ENCODE measurements around the gene CHMP4B.

Gene CHMP4B

GRCh38 chr20:33846291-33846935 lies 35.3 kb downstream of the CHMP4B start:
- Histone ChIP-seq H4K20me1 (ENCODE audit: control insufficient read depth, insufficient read depth, low read depth, low read length) (no peaks in the 10 kb centered on the region), H3K36me3 (ENCODE audit: control insufficient read depth, low read length) (peaks cover 22% of the 10 kb centered on the region), H3K27ac (ENCODE audit: low read depth, low read length) (no peak overlapping the region), H3K4me2 (ENCODE audit: low read length) (no peak overlapping the region), H3K79me2 (ENCODE audit: control insufficient read depth, low read length) (peaks cover 77% of the 10 kb centered on the region), H3K4me1 (ENCODE audit: control insufficient read depth, low read length) (peaks cover 8% of the 10 kb centered on the region), H3K9me3 (ENCODE audit: control insufficient read depth, insufficient read depth, low read length) (no peaks in the 10 kb centered on the region), H3K9me2 (replicated peaks; ENCODE audit: control insufficient read depth, low read length) (no peaks in the 10 kb centered on the region), H3K27me3 (ENCODE audit: control insufficient read depth, low read length) (no peaks in the 10 kb centered on the region), H3K4me3 (ENCODE audit: low read length) (no peak overlapping the region), H3F3A (ENCODE audit: control insufficient read depth, insufficient read depth) (no peaks in the 10 kb centered on the region)
- no peak for TF ChIP-seq CTCF (IDR thresholded peaks at IDR 0.05; ENCODE audit: low read depth, low read length, poor library complexity, severe bottlenecking)
- no peak for TF ChIP-seq EZH2phosphoT487 (IDR thresholded peaks at IDR 0.05; ENCODE audit: borderline replicate concordance, low read length)

- Histone ChIP-seq H3K9me2 (replicated peaks; ENCODE audit: control insufficient read depth, low read length) (no peaks in the 10 kb centered on the region), H3K4me1 (ENCODE audit: control insufficient read depth, low read length) (peaks cover 8% of the 10 kb centered on the region), H3F3A (ENCODE audit: control insufficient read depth, insufficient read depth) (no peaks in the 10 kb centered on the region), H4K20me1 (ENCODE audit: control insufficient read depth, insufficient read depth, low read depth, low read length) (no peaks in the 10 kb centered on the region), H3K79me2 (ENCODE audit: control insufficient read depth, low read length) (peaks cover 71% of the 10 kb centered on the region), H3K36me3 (ENCODE audit: control insufficient read depth, low read length) (peaks cover 28% of the 10 kb centered on the region), H3K4me3 (ENCODE audit: low read length) (no peak overlapping the region), H3K9me3 (ENCODE audit: control insufficient read depth, insufficient read depth, low read length) (no peaks in the 10 kb centered on the region), H3K4me2 (ENCODE audit: low read length) (no peak overlapping the region), H3K27ac (ENCODE audit: low read depth, low read length) (no peak overlapping the region), H3K27me3 (ENCODE audit: control insufficient read depth, low read length) (no peaks in the 10 kb centered on the region)
- TF ChIP-seq EZH2phosphoT487 (IDR thresholded peaks at IDR 0.05; ENCODE audit: borderline replicate concordance, low read length) = no peak
- no peak for TF ChIP-seq CTCF (IDR thresholded peaks at IDR 0.05; ENCODE audit: low read depth, low read length, poor library complexity, severe bottlenecking)
These were observed 35.9 kb downstream of the CHMP4B start for GRCh38 chr20:33847006-33847405.

- peaks cover 4% of the 10 kb centered on the region; the same call in 1 of the 2 replicates for H3K4me1 ChIP-seq (ENCODE audit: control insufficient read depth, low read length)
- H3K79me2 ChIP-seq (ENCODE audit: control insufficient read depth, low read length) = peaks cover 57% of the 10 kb centered on the region
- no peaks in the 10 kb centered on the region for H3K27me3 ChIP-seq (ENCODE audit: control insufficient read depth, low read length)
- H3K36me3 ChIP-seq (ENCODE audit: control insufficient read depth, low read length) = peaks cover 41% of the 10 kb centered on the region
- no peaks in the 10 kb centered on the region for H3K9me2 ChIP-seq (replicated peaks; ENCODE audit: control insufficient read depth, low read length)
- no peaks in the 10 kb centered on the region for H3K9me3 ChIP-seq (ENCODE audit: control insufficient read depth, insufficient read depth, low read length)
- no peak overlapping the region for H3K27ac ChIP-seq (ENCODE audit: low read depth, low read length)
- H3F3A ChIP-seq (ENCODE audit: control insufficient read depth, insufficient read depth) = no peaks in the 10 kb centered on the region
- TF ChIP-seq CTCF (IDR thresholded peaks at IDR 0.05; ENCODE audit: low read depth, low read length, poor library complexity, severe bottlenecking) (no peak), EZH2phosphoT487 (IDR thresholded peaks at IDR 0.05; ENCODE audit: borderline replicate concordance, low read length) (no peak)
- no peak overlapping the region for H3K4me3 ChIP-seq (ENCODE audit: low read length)
- no peak overlapping the region for H3K4me2 ChIP-seq (ENCODE audit: low read length)
- no peaks in the 10 kb centered on the region for H4K20me1 ChIP-seq (ENCODE audit: control insufficient read depth, insufficient read depth, low read depth, low read length)
These were observed 37.2 kb downstream of the CHMP4B start for GRCh38 chr20:33848391-33848790.
